GM20000 (cell line): ENCODE data around the gene GPC3.

Experiments used
- DNase-seq: peaks from one replicate; pipeline ENCODE4 v3.0.0; 2012; ENCODE audit warnings: low spot score
- CTCF ChIP-seq: IDR thresholded peaks from 2 replicates; pipeline ENCODE4 v1.5.1; 2012; ENCODE audit warnings: mild to moderate bottlenecking, control low read depth; ENCODE audit errors: extremely low read depth, missing control alignments

The GPC3 gene

GRCh38 chrX:133697656-133698055 lies 287.7 kb downstream of the GPC3 start:
- TF ChIP-seq CTCF: no peak
- DNase-seq: no peak

GRCh38 chrX:133689997-133690599 lies 295.3 kb downstream of the GPC3 start:
- no peak for TF ChIP-seq CTCF

GRCh38 chrX:133685822-133686221 lies 299.6 kb downstream of the GPC3 start:
- no peak for DNase-seq
- TF ChIP-seq CTCF: no peak

More at GRCh38 chrX:133689997-133690599, 295.3 kb downstream of the GPC3 start:
- no peak for DNase-seq

- TF ChIP-seq CTCF: no peak
These were observed 303.5 kb downstream of the GPC3 start for GRCh38 chrX:133681897-133682296.

GRCh38 chrX:133681421-133681820 lies 304.0 kb downstream of the GPC3 start:
- DNase-seq: no peak
- no peak for TF ChIP-seq CTCF

More at GRCh38 chrX:133681897-133682296, 303.5 kb downstream of the GPC3 start:
- no peak for DNase-seq

- TF ChIP-seq CTCF: no peak
- DNase-seq: no peak
These were observed 308.0 kb downstream of the GPC3 start for GRCh38 chrX:133677123-133678063.
